Fibroblast of pulmonary artery (primary cell): ENCODE measurements around the gene ABCG1.
"Not testable (repeated sequence)": the region's sequence is repeated elsewhere in the genome, so short reads cannot be mapped to it uniquely, and the experiment has no call there.

Experiments used
- DNase-seq: peaks from one replicate; pipeline ENCODE4 v3.0.0-alpha.2; 2010; ENCODE audit warnings: low read depth
- H3K4me3 ChIP-seq: replicated peaks from 2 replicates; pipeline ENCODE4 v1.5.1; 2011; ENCODE audit warnings: low read depth, mild to moderate bottlenecking, control low read depth, low read length, moderate library complexity
- TF ChIP-seq, protein P1 (sequence below): IDR thresholded peaks from 2 replicates; pipeline ENCODE4 v1.5.1; 2011; ENCODE audit warnings: mild to moderate bottlenecking, control low read depth, low read length, inconsistent platforms; ENCODE audit errors: missing control alignments

ABCG1 gene

DNA sequence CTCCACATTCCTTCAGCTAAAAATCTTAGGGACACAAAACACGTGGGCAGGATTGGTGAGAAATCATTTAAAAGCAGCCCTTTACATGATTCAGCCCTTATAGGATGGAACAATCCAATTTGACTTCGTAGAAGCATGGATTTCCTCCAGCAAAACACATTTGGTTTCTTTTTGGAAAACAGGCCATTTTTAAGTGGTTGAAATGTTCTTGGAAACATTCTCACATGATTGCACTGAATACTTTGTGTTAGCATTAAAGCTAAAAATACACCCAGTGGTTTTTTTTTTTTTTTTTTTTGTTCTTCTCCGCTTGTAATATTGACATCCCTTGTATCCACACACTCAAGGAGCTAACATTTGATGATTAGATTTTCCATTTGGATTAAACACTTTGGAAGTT is 42.1 kb upstream of the ABCG1 start:
- no peak for DNase-seq
- TF ChIP-seq, protein P1, sequence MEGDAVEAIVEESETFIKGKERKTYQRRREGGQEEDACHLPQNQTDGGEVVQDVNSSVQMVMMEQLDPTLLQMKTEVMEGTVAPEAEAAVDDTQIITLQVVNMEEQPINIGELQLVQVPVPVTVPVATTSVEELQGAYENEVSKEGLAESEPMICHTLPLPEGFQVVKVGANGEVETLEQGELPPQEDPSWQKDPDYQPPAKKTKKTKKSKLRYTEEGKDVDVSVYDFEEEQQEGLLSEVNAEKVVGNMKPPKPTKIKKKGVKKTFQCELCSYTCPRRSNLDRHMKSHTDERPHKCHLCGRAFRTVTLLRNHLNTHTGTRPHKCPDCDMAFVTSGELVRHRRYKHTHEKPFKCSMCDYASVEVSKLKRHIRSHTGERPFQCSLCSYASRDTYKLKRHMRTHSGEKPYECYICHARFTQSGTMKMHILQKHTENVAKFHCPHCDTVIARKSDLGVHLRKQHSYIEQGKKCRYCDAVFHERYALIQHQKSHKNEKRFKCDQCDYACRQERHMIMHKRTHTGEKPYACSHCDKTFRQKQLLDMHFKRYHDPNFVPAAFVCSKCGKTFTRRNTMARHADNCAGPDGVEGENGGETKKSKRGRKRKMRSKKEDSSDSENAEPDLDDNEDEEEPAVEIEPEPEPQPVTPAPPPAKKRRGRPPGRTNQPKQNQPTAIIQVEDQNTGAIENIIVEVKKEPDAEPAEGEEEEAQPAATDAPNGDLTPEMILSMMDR: no peak
- no peak overlapping the region for H3K4me3 ChIP-seq

DNA sequence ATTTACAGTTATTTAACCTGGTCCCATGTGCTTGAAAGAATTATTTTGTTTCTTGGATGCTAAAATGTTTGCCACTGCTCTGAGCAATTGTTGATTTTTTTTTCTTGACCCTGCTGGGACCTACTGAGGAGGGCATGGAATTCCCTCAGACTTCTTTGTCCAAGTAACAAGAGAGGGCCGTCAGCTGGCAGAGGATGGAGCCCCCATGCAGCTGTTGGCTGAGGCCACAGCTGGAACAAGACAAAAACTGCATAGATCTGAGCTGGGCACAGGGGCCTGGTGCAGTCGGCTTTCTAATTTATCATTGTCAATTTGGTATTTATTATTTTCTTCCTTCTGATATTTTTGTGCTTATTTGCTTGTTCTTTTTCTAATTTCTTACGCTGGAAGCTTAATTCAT is 39.6 kb upstream of the ABCG1 start:
- TF ChIP-seq, protein P1: no peak
- no peak for DNase-seq
- H3K4me3 ChIP-seq: no peak overlapping the region

DNA sequence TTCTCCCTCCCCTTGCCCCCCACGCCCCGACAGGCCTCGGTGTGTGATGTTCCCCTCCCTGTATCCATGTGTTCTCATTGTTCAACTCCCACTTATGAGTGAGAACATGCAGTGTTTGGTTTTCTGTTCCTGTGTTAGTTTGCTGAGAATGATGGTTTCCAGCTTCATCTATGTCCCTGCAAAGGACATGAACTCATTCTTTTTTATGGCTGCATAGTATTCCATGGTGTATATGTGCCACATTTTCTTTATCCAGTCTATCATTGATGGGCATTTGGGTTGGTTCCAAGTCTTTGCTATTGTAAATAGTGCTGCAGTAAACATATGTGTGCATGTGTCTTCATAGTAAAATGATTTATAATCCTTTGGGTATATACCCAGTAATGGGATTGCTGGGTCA is 38.9 kb upstream of the ABCG1 start:
- not testable (repeated sequence) for H3K4me3 ChIP-seq, DNase-seq

DNA sequence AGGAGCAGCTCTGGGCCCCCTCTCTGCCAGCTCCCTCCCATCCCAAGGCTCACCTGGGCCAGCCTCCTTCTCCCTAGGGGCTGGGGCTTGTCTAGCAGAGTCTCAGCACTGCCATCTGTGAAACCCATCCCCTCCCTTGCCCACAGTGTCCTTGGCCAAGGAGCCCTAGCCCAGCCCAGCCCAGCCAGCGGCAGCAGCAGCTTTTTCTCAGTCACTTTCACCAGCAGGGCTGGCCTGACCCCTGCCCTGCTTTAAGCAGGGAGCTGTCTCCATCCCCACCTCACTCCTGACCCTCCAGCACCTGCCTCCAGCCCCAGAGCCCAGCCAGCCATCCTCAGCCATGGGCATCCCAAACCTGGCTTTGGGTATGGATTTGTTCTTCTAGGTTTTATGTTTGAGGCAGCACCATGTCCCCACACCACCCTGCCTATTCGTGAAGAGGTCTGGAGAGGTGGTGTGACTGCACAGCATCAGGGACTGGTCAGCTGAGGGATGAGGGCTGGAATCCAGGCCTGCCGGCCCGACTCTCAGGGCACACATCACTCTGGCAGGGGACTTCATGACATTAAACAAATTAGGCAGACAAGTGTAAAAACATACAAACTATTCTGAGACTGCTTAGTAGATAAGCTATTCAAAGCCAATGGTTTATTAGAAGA is 36.1 kb upstream of the ABCG1 start:
- no peak overlapping the region for H3K4me3 ChIP-seq
- DNase-seq: no peak
- TF ChIP-seq, protein P1: no peak

DNA sequence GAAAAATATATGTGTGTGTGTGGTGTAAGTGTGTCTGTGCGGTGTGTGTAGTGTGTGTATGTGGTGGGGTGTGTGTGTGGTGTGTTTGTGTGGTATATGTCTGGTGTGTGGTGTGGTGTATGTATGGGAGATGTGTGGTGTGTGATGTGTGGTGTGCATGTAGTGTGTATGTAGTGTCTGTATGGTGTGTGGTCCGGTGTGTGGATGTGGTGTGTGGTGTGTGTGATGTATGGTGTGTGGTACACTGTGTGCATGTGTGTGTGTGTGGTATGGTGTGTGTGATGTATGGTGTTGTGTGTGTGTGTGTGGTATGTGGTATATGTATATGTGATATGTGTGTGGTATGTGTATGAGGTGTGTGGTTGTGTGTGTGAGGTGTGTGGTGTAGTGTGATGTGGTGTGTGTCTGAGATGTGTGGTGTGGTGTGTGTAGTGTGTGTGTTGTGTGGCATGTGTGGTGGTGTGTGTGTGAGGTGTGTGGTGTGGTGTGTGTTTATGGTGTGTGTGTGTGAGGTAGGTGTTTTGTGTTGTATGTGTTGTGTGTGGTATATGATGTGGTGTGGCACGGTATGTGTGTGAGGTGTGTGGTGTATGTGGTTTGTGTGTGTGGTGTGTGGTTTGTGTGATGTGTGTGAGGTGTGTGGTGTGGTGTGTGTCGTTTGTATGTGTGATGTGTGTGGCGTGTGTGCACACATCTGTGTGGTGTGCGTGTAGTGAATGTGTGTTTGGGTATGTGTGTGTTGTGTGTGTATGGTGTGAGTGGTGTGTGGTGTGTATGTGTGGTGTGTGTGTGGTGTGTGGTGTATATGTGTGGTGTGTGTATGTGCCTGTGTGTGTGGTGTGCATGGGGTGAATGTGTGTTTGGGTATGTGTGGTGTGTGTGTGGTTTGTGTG is 35.3 kb upstream of the ABCG1 start:
- TF ChIP-seq, protein P1: no peak
- DNase-seq: no peak
- no peak overlapping the region for H3K4me3 ChIP-seq

DNA sequence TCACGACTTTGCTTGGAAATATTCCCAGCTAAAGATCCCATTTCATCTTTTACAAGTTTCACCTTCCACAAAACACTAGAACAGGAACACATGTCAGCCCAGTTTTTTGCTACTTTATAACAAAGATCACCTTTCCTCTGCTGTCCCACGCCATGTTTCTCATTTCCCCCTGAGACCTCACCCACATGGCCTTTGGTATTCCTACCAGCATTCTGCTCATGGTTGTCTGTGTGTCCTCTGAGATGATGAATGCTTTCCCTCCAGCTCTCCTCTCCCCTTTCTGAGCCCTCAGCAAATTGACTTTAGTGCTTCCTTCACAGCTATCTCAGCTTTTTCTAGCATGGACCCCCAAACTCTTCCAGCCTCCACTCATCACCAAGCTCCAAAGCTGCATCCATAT is 32.3 kb upstream of the ABCG1 start:
- H3K4me3 ChIP-seq: no peak overlapping the region
- TF ChIP-seq, protein P1: no peak
- DNase-seq: no peak

DNA sequence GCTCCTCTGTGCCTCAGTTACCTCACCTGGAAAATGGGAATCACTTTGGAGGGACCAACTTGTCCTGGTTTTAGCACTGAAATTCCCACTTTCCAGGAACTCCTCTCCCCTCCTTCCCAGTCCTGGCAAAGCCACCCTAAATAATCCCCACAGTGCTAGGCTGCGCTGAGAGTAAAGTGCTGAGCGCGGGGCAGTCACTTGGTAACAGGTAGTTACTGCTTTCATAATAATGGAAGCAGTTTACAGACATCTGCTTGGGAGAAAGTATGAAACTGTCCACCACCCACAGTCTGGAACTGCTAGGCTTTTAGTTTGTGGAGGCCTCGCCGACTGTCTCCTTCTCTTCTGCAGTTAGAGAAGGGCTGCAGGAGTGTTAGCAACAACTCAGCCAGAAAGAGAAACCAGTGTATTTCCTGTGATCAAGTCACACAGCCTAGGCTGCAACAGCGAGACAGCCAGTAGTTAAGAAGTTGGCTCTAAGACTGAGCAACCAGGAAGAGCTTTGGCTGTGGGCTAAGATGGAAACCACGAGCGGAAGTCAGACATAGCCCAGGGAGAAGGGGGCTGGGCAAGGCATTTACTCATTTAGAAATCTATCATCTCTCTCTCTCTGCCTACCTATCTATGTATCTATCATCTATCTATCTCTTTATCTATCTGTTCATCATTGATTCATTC is 30.8 kb upstream of the ABCG1 start:
- TF ChIP-seq, protein P1: no peak
- no peak overlapping the region for H3K4me3 ChIP-seq
- peak; percentile 43 for DNase-seq
